Nucleus accumbens (tissue), 56 donors: ENCODE measurements around the gene PNPLA8.
A peak's percentile ranks its signal among the peaks of the same experiment; 100 is the strongest.
"Not testable (repeated sequence)": the region's sequence is repeated elsewhere in the genome, so short reads cannot be mapped to it uniquely, and the experiment has no call there.

Experiments used
- DNase-seq, 56 donors: peaks; one replicate each; lab custom pipeline; 2025; lab: John Stamatoyannopoulos, UW

The PNPLA8 gene

GRCh38 chr7:108533712-108534111 is 7.8 kb upstream of the PNPLA8 start:
- DNase-seq, result no peak

- DNase-seq, result no peak
Observed at GRCh38 chr7:108529341-108529740, 3.4 kb upstream of the PNPLA8 start.

- no peak for DNase-seq
Observed at GRCh38 chr7:108528183-108528712, 2.3 kb upstream of the PNPLA8 start.

- no peak for DNase-seq
Observed at GRCh38 chr7:108526768-108527017, 758 bp upstream of the PNPLA8 start.

- peak in 8 of 56 donors; percentile 82 to 93 (median 86) for DNase-seq
Observed at GRCh38 chr7:108525327-108525984, 479 bp downstream of the PNPLA8 start.

- DNase-seq, result no peak
Observed at GRCh38 chr7:108522780-108523179, 3.2 kb downstream of the PNPLA8 start.

GRCh38 chr7:108517951-108518350 is 8.0 kb downstream of the PNPLA8 start:
- no peak for DNase-seq

- DNase-seq, result no peak
Observed at GRCh38 chr7:108515630-108516029, 10.3 kb downstream of the PNPLA8 start.

GRCh38 chr7:108515013-108515412 is 10.9 kb downstream of the PNPLA8 start:
- no peak for DNase-seq

GRCh38 chr7:108511939-108512338 is 14.0 kb downstream of the PNPLA8 start:
- DNase-seq, result no peak

- DNase-seq, result not testable (repeated sequence)
Observed at GRCh38 chr7:108504576-108504975, 21.4 kb downstream of the PNPLA8 start.

GRCh38 chr7:108503112-108504026 is 22.6 kb downstream of the PNPLA8 start:
- DNase-seq, result no peak

- no peak for DNase-seq
Observed at GRCh38 chr7:108499566-108499965, 26.4 kb downstream of the PNPLA8 start.

GRCh38 chr7:108498481-108498880 is 27.5 kb downstream of the PNPLA8 start:
- no peak for DNase-seq

- DNase-seq, result peak in 11 of 56 donors; percentile 0 to 61 (median 6)
Observed at GRCh38 chr7:108497082-108497725, 28.7 kb downstream of the PNPLA8 start.

- no peak for DNase-seq
Observed at GRCh38 chr7:108492742-108493141, 33.2 kb downstream of the PNPLA8 start.

- no peak for DNase-seq
Observed at GRCh38 chr7:108488768-108489538, 37.0 kb downstream of the PNPLA8 start.

- no peak for DNase-seq
Observed at GRCh38 chr7:108487646-108488045, 38.3 kb downstream of the PNPLA8 start.

GRCh38 chr7:108486291-108486966 is 39.5 kb downstream of the PNPLA8 start:
- no peak for DNase-seq

GRCh38 chr7:108484137-108484536 is 41.8 kb downstream of the PNPLA8 start:
- DNase-seq, result no peak
